Activated naive CD4-positive, alpha-beta T cell treated with anti-CD3 and anti-CD28 coated beads, Interleukin-2, amount 50 U/mL, for 72 hours (primary cell): ENCODE data around the gene OR51B5. TPM values are rescaled to one million over a fixed set of nuclear protein-coding genes. Genes with fewer than 3 reads are reported as not detected.
A peak's percentile ranks its signal among the peaks of the same experiment; 100 is the strongest.
"Not testable (repeated sequence)": the region's sequence is repeated elsewhere in the genome, so short reads cannot be mapped to it uniquely, and the experiment has no call there.

Source experiments
- ATAC-seq, 2 donors: fragments of 150-1000 bp; cut with Tn5 transposase; 2 replicates each; pipeline ENCODE4 v1.10.0; 2021; ENCODE audit warnings: mild to moderate bottlenecking in 2 of 2, moderate library complexity in 2 of 2
- DNase-seq, 2 donors: peaks; one replicate each; pipeline ENCODE4 v3.0.0; 2021 to 2022; ENCODE audit warnings: low spot score in 2 of 2
- H3K27ac Mint-ChIP-seq, 2 donors: one replicate each; pipeline ENCODE4 v1.8.0; 2022; ENCODE audit warnings: mild to moderate bottlenecking in 2 of 2, mixed read lengths in 2 of 2
- H3K36me3 Mint-ChIP-seq, 2 donors: one replicate each; pipeline ENCODE4 v1.8.0; 2022; ENCODE audit warnings: mixed read lengths in 2 of 2
- H3K9me3 Mint-ChIP-seq, 2 donors: one replicate each; pipeline ENCODE4 v1.8.0; 2022; ENCODE audit warnings: mixed read lengths in 2 of 2
- total RNA-seq, 2 donors: library from RNA; stranded (reverse); gene quantifications; one replicate each; pipeline ENCODE4 v1.2.3, GENCODE V29; 2022

OR51B5 gene
- total RNA-seq, 2 donors from 2014 or later, result 0.34 TPM; not detected in 1

GRCh38 chr11:5348551-5349194, 5.3 kb upstream of the OR51B5 start:
- H3K9me3 Mint-ChIP-seq, result no peaks in the 10 kb centered on the region
- H3K27ac Mint-ChIP-seq, result no peak overlapping the region
- H3K36me3 Mint-ChIP-seq, result peaks cover 0 to 4% of the 10 kb centered on the region in 2 donors
- DNase-seq (no peak), ATAC-seq (no peak)

- DNase-seq (no peak), ATAC-seq (no peak)
- Mint-ChIP-seq H3K9me3 (no peaks in the 10 kb centered on the region), H3K27ac (no peak overlapping the region), H3K36me3 (no peaks in the 10 kb centered on the region)
These were observed 2.5 kb upstream of the OR51B5 start for GRCh38 chr11:5345831-5346230.

- no peak for DNase-seq
These were observed 3.5 kb downstream of the OR51B5 start for GRCh38 chr11:5339771-5340322.

GRCh38 chr11:5337253-5337652, 6.1 kb downstream of the OR51B5 start:
- DNase-seq, H3K27ac Mint-ChIP-seq, H3K36me3 Mint-ChIP-seq, H3K9me3 Mint-ChIP-seq, ATAC-seq: not testable (repeated sequence)

More at GRCh38 chr11:5339771-5340322, 3.5 kb downstream of the OR51B5 start:
- Mint-ChIP-seq H3K36me3 (no peaks in the 10 kb centered on the region), H3K9me3 (no peaks in the 10 kb centered on the region), H3K27ac (no peak overlapping the region)
- no peak for ATAC-seq

DNA sequence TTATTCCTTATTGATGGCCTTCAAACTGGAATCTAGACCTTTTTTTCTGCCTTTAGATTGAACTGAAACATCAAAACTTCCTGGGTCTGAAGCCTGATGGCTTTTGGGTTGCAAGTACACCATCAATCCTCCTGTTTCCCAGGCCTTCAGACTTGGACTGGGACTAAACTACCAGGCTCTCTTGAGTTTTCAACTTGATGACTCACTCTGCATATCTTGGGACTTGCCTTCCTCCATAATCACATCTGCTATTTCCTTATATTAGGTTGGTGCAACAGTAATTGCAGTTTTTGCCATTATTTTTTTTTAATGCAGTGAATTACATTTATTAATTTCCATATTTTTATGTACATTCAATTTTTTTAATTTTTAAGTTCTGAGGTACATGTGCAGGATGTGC, 7.0 kb downstream of the OR51B5 start:
- DNase-seq (no peak), ATAC-seq (no peak)
- Mint-ChIP-seq H3K27ac (no peak overlapping the region), H3K36me3 (no peaks in the 10 kb centered on the region), H3K9me3 (no peaks in the 10 kb centered on the region)

DNA sequence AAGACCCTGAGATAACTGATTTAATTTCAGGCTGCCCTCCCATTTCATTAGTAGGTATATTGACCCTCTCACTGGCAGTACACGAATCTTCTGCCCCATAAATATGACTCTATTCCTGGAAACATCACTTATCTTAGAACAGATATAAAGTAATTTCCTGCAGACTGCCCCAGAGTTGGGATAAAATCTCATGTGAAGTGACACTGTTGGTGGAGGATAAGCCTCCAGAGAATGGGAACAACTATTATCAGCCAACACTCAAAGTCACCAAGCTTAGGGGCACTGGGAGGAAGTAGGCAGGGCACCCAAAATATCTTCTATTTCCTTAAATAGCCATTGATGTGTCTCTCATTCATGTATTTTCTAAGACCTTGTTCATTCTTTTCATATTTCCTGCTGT, 8.2 kb downstream of the OR51B5 start:
- no peak overlapping the region for H3K27ac Mint-ChIP-seq
- H3K36me3 Mint-ChIP-seq, result no peaks in the 10 kb centered on the region
- ATAC-seq (no peak), DNase-seq (no peak)
- no peaks in the 10 kb centered on the region for H3K9me3 Mint-ChIP-seq

DNA sequence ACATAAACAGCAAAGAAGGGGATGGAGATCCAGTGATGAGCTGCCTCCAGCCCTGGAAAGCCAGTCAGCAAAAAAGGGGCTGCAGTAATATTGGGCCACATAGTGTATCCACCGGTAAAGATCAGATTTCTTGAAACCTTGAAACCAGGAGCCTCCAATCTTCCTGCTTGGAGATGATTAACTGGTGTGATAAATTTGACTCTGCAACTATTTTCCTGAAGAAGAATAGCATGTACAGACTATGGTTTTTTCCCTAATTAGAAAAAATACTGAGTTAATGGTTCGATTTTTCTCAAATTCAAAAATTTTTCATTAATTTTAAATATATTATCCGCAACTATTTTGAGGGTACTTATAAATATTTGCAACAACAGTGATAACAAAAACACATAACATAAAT, 19.1 kb downstream of the OR51B5 start, which contains the start of gene OR51B2:
OR51B2 (minus strand) TSS at position 101 of the 400 bp plus-strand sequence; CDS start at position 101, 0 bp downstream.
- Mint-ChIP-seq H3K27ac (no peak within 1 kb of the TSS), H3K9me3 (no peaks in the 10 kb centered on the region), H3K36me3 (no peaks in the 10 kb centered on the region)
- DNase-seq (no peak), ATAC-seq (no peak)

DNA sequence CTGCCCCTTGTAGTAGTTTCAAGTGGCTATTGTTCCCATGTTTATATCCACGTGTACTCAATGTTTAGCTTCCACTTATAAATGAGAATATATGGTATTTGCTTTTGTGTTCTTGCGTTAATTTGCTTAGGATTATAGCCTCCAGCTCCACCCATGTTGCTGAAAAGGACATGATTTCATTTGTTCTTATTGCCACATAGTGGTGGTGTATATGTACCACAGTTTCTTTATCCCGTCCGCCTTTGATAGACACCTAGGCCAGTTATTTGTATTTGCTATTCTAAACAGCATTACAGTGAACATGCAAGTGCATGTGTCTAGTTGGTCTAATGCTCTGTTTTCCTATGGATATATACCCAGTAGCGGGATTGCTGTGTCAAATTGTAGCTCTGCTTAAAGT, 26.0 kb downstream of the OR51B5 start:
- H3K27ac Mint-ChIP-seq, result no peak overlapping the region
- peaks cover 0 to 3% of the 10 kb centered on the region in 2 donors for H3K9me3 Mint-ChIP-seq
- H3K36me3 Mint-ChIP-seq, result no peaks in the 10 kb centered on the region
- ATAC-seq (no peak), DNase-seq (no peak)

- not testable (repeated sequence) for H3K9me3 Mint-ChIP-seq, DNase-seq, ATAC-seq, H3K27ac Mint-ChIP-seq, H3K36me3 Mint-ChIP-seq
These were observed 29.8 kb downstream of the OR51B5 start for GRCh38 chr11:5313326-5314023.

- H3K36me3 Mint-ChIP-seq, result no peaks in the 10 kb centered on the region
- no peak for ATAC-seq
- no peak overlapping the region for H3K27ac Mint-ChIP-seq
- no peak for DNase-seq
- H3K9me3 Mint-ChIP-seq, result no peaks in the 10 kb centered on the region
These were observed 32.9 kb downstream of the OR51B5 start for GRCh38 chr11:5310423-5310822.

DNA sequence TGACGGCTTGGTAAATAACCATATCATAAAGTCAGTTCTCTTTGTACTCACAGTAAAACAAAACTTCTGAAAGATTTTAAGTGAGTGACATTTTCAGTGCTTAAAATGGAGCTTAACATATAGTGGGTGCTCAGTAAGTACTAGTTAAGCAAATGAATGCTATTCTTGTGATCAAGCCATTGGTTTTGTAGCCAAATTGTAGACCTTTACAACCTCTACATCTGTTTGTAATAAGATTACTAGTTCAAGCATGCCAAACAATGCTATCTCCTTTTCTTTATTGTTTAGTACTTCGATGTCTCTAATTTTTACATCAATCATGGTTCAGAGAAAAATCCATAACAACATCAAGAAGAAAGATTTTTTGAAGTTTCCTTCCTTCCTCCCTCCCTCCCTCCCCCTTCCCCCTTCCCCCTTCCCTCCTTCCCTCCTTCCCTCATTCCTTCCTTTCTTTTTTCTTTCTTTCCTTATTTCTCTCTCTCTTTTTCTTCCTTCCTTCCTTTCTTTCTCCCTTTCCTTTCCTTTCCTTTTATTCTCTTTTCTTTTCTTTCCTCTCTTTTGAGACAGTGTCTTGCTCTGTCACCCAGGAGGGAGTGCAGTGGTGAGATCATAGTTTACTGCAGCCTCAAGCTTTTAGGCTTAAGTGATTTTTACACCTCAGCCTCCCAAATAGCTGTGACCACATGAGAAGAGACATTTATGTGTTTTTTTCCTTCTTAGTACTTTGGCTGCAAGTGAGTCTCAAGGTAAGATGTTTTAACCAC, 35.9 kb downstream of the OR51B5 start:
- Mint-ChIP-seq H3K9me3 (no peaks in the 10 kb centered on the region), H3K27ac (no peak overlapping the region), H3K36me3 (no peaks in the 10 kb centered on the region)
- ATAC-seq (no peak), DNase-seq (no peak)

DNA sequence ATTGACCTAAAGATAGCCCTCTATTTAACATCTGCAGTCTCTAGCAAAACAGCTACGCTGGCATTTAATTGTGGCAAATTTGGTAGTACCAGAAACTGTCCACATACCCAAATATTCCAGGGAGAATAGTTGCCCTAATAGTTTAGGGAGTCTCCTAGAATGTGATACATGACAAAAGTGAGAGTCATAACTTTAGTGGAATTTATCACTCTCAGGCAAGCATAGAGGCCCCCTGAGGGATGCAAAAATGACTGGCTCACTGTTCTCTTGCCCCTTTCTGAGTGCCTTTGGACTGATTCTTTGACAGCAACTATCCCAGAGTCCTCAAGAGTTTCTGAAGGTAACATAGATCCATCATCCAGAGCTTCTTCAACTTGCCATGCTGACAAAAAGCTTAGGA, 39.3 kb downstream of the OR51B5 start:
- Mint-ChIP-seq H3K36me3 (no peaks in the 10 kb centered on the region), H3K9me3 (no peaks in the 10 kb centered on the region), H3K27ac (no peak overlapping the region)
- ATAC-seq (no peak), DNase-seq (no peak)

DNA sequence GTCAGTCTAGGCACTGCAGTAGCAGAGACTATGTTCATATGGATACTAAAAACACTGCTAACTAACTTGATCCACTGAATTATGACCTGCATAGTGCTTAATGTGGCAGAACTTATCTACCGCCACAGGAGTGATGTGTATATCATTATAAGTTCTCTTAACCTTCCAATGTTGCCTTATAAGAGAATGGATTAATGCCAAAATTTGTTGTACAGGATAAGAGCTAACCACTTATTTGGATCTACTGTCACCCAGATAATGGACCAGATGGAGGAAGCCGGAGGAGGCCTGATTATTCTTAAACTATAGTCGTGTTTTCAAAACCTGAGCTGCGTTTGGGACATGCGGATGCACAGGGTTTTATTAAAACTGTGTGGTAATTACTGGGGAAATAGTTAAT, 39.7 kb downstream of the OR51B5 start:
- H3K9me3 Mint-ChIP-seq, result no peaks in the 10 kb centered on the region
- H3K27ac Mint-ChIP-seq, result no peak overlapping the region
- ATAC-seq (no peak), DNase-seq (no peak)
- no peaks in the 10 kb centered on the region for H3K36me3 Mint-ChIP-seq

GRCh38 chr11:5301846-5302245, 41.5 kb downstream of the OR51B5 start, which contains the start of gene OR51B4:
TSS of gene OR51B4 (minus strand) at chr11:5301946. CDS start at chr11:5301946, 0 bp downstream.
- DNase-seq, result no peak
- no peaks in the 10 kb centered on the region for H3K9me3 Mint-ChIP-seq
- no peak within 1 kb of the TSS for H3K27ac Mint-ChIP-seq
- no peak for ATAC-seq
- no peaks in the 10 kb centered on the region for H3K36me3 Mint-ChIP-seq

DNA sequence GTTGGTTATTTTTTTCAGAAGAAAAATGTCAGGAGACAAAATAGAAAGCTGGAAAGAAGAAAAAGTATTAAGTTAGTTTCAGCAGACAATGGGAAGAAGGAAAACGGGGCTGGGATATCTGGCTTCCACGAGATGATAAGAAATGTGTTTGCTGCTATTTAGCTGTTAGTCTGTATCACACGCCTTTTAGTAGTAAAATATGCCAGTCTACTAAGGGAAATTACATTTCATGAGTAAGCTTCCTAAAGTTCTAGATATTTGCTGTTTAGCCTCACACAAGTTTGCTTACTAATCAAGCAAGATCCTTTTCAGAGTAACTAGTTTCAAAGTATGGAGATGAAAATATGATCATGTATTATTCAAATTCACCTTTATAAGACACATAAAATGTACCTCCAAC, 43.1 kb downstream of the OR51B5 start:
- no peaks in the 10 kb centered on the region for H3K9me3 Mint-ChIP-seq
- H3K36me3 Mint-ChIP-seq, result no peaks in the 10 kb centered on the region
- no peak for DNase-seq
- H3K27ac Mint-ChIP-seq, result no peak overlapping the region
- ATAC-seq, result no peak

GRCh38 chr11:5298451-5298850, 44.9 kb downstream of the OR51B5 start:
- ATAC-seq (no peak), DNase-seq (no peak)
- Mint-ChIP-seq H3K36me3 (no peaks in the 10 kb centered on the region), H3K27ac (no peak overlapping the region), H3K9me3 (no peaks in the 10 kb centered on the region)

DNA sequence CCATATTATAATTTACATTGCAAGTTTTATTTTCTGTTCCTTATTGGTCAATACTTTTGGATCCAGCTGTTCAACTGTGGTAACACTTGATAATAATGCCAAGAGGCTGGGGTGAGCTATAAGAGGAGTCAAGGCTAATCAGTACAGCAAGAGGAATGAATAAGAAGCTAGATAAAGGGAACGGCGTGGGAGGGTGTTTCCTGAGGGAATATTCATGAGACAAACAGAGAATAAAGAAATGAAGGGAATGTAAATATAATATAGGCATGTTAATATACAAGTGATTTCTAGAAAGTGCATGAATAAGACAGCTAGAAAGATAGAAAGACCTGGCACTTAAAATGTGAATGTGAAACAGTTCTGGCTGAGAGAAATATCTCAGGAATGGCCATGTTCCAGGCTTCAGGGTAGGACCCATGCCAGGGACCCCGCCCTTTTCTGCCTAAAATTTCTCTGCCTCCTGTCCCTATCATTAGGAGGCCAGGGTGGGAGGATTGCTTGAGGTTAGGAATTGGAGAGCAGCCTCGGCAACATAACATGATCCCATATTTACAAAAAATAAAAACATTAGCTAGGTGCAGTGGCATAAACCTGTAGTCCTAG, 45.5 kb downstream of the OR51B5 start:
- no peak for ATAC-seq
- no peaks in the 10 kb centered on the region for H3K36me3 Mint-ChIP-seq
- H3K9me3 Mint-ChIP-seq, result no peaks in the 10 kb centered on the region

More for the DNA sequence above, 45.5 kb downstream of the OR51B5 start:
- peak overlapping the region in 1 of 2 donors; percentile 31 for H3K27ac Mint-ChIP-seq
- DNase-seq, result no peak
